Gastrocnemius medialis (tissue), 4 donors: ENCODE measurements around the gene PPP1R2. TPM values are rescaled to one million over a fixed set of nuclear protein-coding genes. Genes with fewer than 3 reads are reported as not detected.
A peak's percentile ranks its signal among the peaks of the same experiment; 100 is the strongest.

Source experiments
- ATAC-seq, 2 donors: fragments of 150-250 bp; one replicate each; pipeline ENCODE4 v1.9.1; 2016
- DNase-seq, 2 donors: peaks; one replicate each; pipeline ENCODE4 v3.0.0-alpha.2; 2019
- H3K27ac ChIP-seq, 4 donors: fragments of 200-600 bp; sonication (generic); 1 replicate in 1 of 4; 2 replicates in 3 of 4; pipeline ENCODE4 v1.5.1; 2016 to 2018; ENCODE audit warnings: mild to moderate bottlenecking in 2 of 4, moderate library complexity in 1 of 4
- H3K27me3 ChIP-seq, 3 donors: fragments of 200-600 bp; sonication (generic) in 2 of 3; 1 replicate in 1 of 3; 2 replicates in 2 of 3; pipeline versions ENCODE4 v1.5.1 to v1.6.0; 2016 to 2019; ENCODE audit warnings: mild to moderate bottlenecking in 1 of 3, moderate library complexity in 1 of 3
- H3K36me3 ChIP-seq, 2 donors: fragments of 200-600 bp; sonication (generic) in 1 of 2; one replicate each; pipeline ENCODE4 v1.5.1; 2017 to 2018
- H3K4me1 ChIP-seq, 2 donors: fragments of 200-600 bp; sonication (generic) in 1 of 2; one replicate each; pipeline ENCODE4 v1.5.1; 2016 to 2017; ENCODE audit warnings: mild to moderate bottlenecking in 2 of 2
- H3K4me3 ChIP-seq, 4 donors: fragments of 200-600 bp; sonication (generic) in 3 of 4; 1 replicate in 1 of 4; 2 replicates in 3 of 4; pipeline ENCODE4 v1.5.1; 2016 to 2019; ENCODE audit warnings: mild to moderate bottlenecking in 2 of 4
- H3K9me3 ChIP-seq, 3 donors: fragments of 200-600 bp; sonication (generic) in 2 of 3; 1 replicate in 1 of 3; 2 replicates in 2 of 3; pipeline ENCODE4 v1.5.1; 2016 to 2019
- CTCF ChIP-seq, 5 experiments: fragments of 450-650 bp in 3 of 5; fragments of 200-600 bp in 2 of 5; sonication (generic) in 2 of 5; IDR thresholded peaks in 4 of 5; conservative IDR thresholded peaks in 1 of 5; 1 replicate in 4 of 5; 2 replicates in 1 of 5; pipeline ENCODE4 v1.5.1; 2016 to 2019; ENCODE audit warnings: antibody characterized with exemption in 5 of 5, mild to moderate bottlenecking in 3 of 5, moderate library complexity in 3 of 5
- POLR2A ChIP-seq, 2 donors: fragments of 450-650 bp; IDR thresholded peaks; one replicate each; pipeline ENCODE4 v1.6.1; 2017; ENCODE audit warnings: antibody characterized with exemption in 2 of 2, mild to moderate bottlenecking in 2 of 2, moderate library complexity in 2 of 2
- in situ Hi-C, 4 donors: fragments of 200-750 bp; cut with MboI; loops; one replicate each; pipeline versions ENCODE4 v1.15.0 to v1.8.0; 2017; ENCODE audit warnings: low sequenced_read_pairs in 4 of 4
- intact Hi-C: fragments of 100-400 bp; cut with DNase I; formaldehyde crosslinking; loops from one replicate; pipeline ENCODE4 v1.15.1; 2023; ENCODE audit warnings: low total_unique reads
- total RNA-seq, 4 donors: library from RNA; depleted of rRNA; stranded (reverse); fragments of >200 nt; gene quantifications; one replicate each; pipeline versions ENCODE4 v1.1.0 to v1.2.3, GENCODE V29; 2016

PPP1R2 gene
- total RNA-seq, 4 donors from 2014 or later: 80.6 to 133 (median 108) TPM

GRCh38 chr3:195556390-195556789 lies 13.3 kb upstream of the PPP1R2 start:
- Histone ChIP-seq H3K27me3 (no peaks in the 10 kb centered on the region), H3K4me3 (no peak overlapping the region), H3K27ac (no peak overlapping the region), H3K4me1 (peaks cover 26 to 42% of the 10 kb centered on the region in 2 donors), H3K9me3 (no peaks in the 10 kb centered on the region), H3K36me3 (no peaks in the 10 kb centered on the region)
- in situ Hi-C loops (loop anchor here in 1 of 4 donors (25.0 kb wide), 1 partner anchor 281 kb away; no protein-coding TSS in a partner anchor), intact Hi-C loops (no loop called here)
- ATAC-seq (no peak), DNase-seq (peak in 1 of 2 donors; percentile 48)
- TF ChIP-seq CTCF (IDR thresholded peaks at IDR 0.05 in 4 of 5, conservative IDR thresholded peaks at IDR 0.05 in 1 of 5): peak in 3 of 5 experiments; percentile 14 to 42 (median 30)
- no peak for TF ChIP-seq POLR2A (IDR thresholded peaks at IDR 0.05)

GRCh38 chr3:195555110-195555509 lies 12.0 kb upstream of the PPP1R2 start:
- H3K4me1 ChIP-seq: peaks cover 32 to 41% of the 10 kb centered on the region in 2 donors
- no peaks in the 10 kb centered on the region for H3K27me3 ChIP-seq
- H3K36me3 ChIP-seq: no peaks in the 10 kb centered on the region
- no peaks in the 10 kb centered on the region for H3K9me3 ChIP-seq
- no peak overlapping the region for H3K4me3 ChIP-seq
- in situ Hi-C loops: loop anchor here in 1 of 4 donors (25.0 kb wide), 1 partner anchor 282 kb away; no protein-coding TSS in a partner anchor
- TF ChIP-seq POLR2A (IDR thresholded peaks at IDR 0.05) (no peak), CTCF (IDR thresholded peaks at IDR 0.05 in 4 of 5, conservative IDR thresholded peaks at IDR 0.05 in 1 of 5) (no peak)
- ATAC-seq (no peak), DNase-seq (no peak)
- intact Hi-C loops: no loop called here
- no peak overlapping the region for H3K27ac ChIP-seq

GRCh38 chr3:195554458-195554857 lies 11.3 kb upstream of the PPP1R2 start:
- intact Hi-C loops: no loop called here
- H3K36me3 ChIP-seq: no peaks in the 10 kb centered on the region
- no peak overlapping the region for H3K4me3 ChIP-seq
- H3K4me1 ChIP-seq: peaks cover 28 to 35% of the 10 kb centered on the region in 2 donors
- no peak overlapping the region for H3K27ac ChIP-seq
- no peak for DNase-seq
- H3K27me3 ChIP-seq: no peaks in the 10 kb centered on the region
- no peak for ATAC-seq
- TF ChIP-seq CTCF (IDR thresholded peaks at IDR 0.05 in 4 of 5, conservative IDR thresholded peaks at IDR 0.05 in 1 of 5) (no peak), POLR2A (IDR thresholded peaks at IDR 0.05) (no peak)
- H3K9me3 ChIP-seq: no peaks in the 10 kb centered on the region
- in situ Hi-C loops: loop anchor here in 1 of 4 donors (25.0 kb wide), 1 partner anchor 283 kb away; no protein-coding TSS in a partner anchor

GRCh38 chr3:195553268-195553667 lies 10.1 kb upstream of the PPP1R2 start:
- intact Hi-C loops: no loop called here
- in situ Hi-C loops: loop anchor here in 1 of 4 donors (25.0 kb wide), 1 partner anchor 284 kb away; no protein-coding TSS in a partner anchor
- Histone ChIP-seq H3K27me3 (no peaks in the 10 kb centered on the region), H3K4me3 (no peak overlapping the region), H3K27ac (no peak overlapping the region), H3K36me3 (no peaks in the 10 kb centered on the region), H3K4me1 (peaks cover 19 to 24% of the 10 kb centered on the region in 2 donors), H3K9me3 (no peaks in the 10 kb centered on the region)
- DNase-seq (no peak), ATAC-seq (no peak)
- no peak for TF ChIP-seq CTCF (IDR thresholded peaks at IDR 0.05 in 4 of 5, conservative IDR thresholded peaks at IDR 0.05 in 1 of 5)
- no peak for TF ChIP-seq POLR2A (IDR thresholded peaks at IDR 0.05)
